ENCODE measurements around the gene FAM240A.
"Not testable (repeated sequence)": the region's sequence is repeated elsewhere in the genome, so short reads cannot be mapped to it uniquely, and the experiment has no call there.

Gene FAM240A

GRCh38 chr3:46586738-46587246, 25.5 kb upstream of the FAM240A start:
- no peak for DNase-seq (ENCODE audit: low read depth in 2 of 2)

DNA sequence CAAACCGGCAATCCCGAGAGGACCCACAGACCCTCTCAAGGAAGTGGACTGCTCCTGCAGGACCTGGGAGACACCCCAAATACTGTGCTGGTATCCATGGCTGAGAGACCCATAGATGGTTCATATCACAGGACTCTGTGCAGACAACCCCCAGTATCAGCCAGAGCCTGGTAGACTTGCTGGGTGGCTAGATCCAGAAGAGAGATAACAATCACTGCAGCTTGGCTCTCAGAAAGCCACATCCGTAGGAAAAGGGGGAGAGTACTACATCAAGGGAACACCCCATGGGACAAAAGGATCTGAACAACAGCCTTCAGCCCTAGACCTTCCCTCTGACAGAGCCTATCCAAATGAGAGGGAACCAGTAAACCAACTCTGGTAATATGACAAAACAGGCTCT, 25.1 kb upstream of the FAM240A start:
- DNase-seq (ENCODE audit: low read depth in 2 of 2) = not testable (repeated sequence)

GRCh38 chr3:46593274-46593862, 19.0 kb upstream of the FAM240A start:
- DNase-seq (ENCODE audit: low read depth in 2 of 2) = no peak

GRCh38 chr3:46593979-46594378, 18.3 kb upstream of the FAM240A start:
- DNase-seq (ENCODE audit: low read depth in 2 of 2) = no peak

- no peak for DNase-seq (ENCODE audit: low read depth in 2 of 2)
Measured at GRCh38 chr3:46594723-46595122, 17.6 kb upstream of the FAM240A start.

- DNase-seq (ENCODE audit: low read depth in 2 of 2) = no peak
Measured at GRCh38 chr3:46595819-46596314, 16.5 kb upstream of the FAM240A start.

DNA sequence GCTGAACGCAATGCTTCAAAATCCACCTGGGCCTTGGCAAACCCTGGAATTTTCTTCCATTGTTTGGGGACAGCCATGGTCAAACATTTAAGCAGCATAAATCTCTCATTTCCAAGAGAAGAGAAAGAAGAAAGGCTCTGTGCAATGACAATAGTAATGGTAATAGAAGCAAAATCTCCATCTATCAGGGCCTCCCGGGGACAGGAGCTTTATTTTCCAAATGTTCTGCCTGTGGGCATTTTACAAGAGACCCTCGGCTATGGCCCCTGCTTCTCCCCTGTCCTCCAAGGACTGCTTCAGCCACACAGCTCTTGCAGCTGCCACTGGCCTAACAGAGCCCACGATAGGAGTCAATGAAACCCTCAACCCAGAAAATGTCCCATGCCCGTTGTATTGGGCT, 12.7 kb upstream of the FAM240A start:
- DNase-seq (ENCODE audit: low read depth in 2 of 2) = no peak

DNA sequence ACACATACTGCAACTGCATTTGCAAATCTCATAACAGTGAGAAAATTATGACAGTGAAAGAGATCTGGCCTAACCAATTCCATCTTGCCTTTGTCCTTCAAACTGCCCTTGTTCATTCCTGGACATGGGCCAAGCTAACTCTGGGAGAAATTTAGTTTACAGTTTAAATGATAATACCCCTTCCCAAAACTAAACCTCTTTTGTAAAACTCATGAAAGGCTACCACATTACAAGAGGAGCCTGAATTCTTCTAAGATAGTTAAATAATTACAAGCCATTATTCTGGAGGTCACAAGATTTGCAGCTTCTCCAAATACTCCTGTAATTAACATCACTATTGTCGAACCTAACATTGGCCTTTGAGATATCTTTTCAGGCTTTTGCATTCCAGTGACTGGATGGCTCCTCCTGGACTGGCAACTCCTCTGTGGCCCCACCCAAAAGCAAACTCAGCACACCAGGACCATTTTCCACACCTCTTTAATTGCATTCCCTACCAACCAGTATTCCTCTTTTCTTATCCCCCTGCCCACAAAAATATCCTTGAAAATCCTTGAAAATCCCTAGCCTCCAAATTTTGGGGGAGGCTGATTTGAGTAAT, 8.8 kb upstream of the FAM240A start:
- DNase-seq (ENCODE audit: low read depth in 2 of 2) = no peak

GRCh38 chr3:46604127-46604526, 8.2 kb upstream of the FAM240A start:
- DNase-seq (ENCODE audit: low read depth in 2 of 2) = no peak

- DNase-seq (ENCODE audit: low read depth in 2 of 2) = no peak
Measured at GRCh38 chr3:46607603-46608028, 4.7 kb upstream of the FAM240A start.

DNA sequence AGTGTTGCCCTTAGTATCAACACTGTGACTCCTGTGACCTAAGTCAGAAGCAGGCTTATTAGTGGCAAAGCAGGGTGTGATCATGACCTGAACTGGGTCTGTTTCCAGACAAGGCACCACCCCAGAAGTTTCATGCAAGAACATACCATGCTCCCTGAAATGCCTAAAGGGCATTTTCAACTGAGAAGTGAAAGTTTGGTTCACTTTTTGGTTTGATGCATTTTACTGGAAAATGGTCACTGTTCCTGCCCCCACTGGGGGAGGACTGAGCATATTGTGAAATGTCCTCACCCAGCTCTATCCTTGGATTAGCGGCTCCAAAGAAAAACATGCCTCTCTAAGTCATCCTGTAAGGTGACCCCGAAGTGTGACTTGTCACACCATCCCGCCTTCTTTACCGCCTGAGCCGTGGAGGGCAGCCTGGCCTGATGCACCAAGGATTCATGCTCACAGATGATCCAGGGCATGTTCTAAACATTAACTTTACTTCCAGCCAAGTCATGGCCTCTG, 3.1 kb upstream of the FAM240A start:
- DNase-seq (ENCODE audit: low read depth in 2 of 2) = no peak

GRCh38 chr3:46609944-46610722, 2.2 kb upstream of the FAM240A start:
- no peak for DNase-seq (ENCODE audit: low read depth in 2 of 2)

DNA sequence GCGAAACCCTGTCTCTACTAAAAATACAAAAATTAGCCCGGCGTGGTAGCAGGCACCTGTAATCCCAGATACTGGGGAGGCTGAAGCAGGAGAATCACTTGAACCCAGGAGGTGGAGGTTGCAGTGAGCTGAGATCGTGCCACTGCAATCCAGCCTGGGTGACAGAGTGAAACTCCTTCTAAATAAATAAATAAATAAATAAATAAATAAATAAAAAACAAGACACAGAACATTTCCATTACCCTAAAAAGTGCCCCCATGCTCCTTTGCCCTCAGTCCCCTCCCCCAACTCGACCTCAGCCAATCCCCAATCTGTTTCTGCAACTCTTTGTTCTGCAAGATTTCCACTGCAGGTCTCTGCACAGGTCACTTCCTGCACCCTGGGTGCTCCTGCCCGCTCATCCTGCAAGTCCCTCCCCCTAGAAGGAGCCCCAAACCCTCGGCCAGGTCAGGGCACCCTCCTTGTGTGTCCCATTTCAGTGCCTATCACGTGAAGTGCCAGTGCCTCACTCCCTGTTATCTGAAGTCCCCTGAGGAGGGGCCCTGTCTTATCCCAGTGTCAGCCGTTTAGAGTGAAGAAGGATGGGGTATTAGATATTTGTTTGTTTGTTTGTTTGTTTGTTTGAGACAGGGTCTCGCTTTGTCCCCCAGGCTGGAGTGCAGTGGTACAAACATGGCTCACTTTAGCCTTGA, 1.1 kb downstream of the FAM240A start:
- DNase-seq (ENCODE audit: low read depth in 2 of 2) = no peak

GRCh38 chr3:46614431-46614830, 2.1 kb downstream of the FAM240A start:
- DNase-seq (ENCODE audit: low read depth in 2 of 2) = no peak

GRCh38 chr3:46615050-46615775, 2.9 kb downstream of the FAM240A start:
- no peak for DNase-seq (ENCODE audit: low read depth in 2 of 2)

DNA sequence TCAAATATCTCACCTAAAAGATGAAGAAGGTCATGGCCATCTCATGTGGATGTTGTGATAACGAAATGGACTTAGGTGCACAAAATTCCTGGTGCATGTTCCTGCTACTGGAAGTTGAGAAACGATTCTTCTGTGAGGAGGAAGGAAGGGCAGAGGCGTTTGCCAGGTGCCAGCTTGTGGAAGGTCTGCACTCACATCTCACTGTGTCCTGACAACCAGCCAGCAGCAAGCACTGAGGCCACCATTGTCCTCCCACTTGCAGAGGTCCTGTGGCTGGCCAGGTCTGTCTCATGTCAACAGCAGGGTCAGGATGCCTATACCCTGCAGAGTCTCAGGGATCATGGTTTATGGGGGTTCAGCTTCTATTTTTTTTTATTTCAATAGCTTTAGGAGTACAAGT, 3.7 kb downstream of the FAM240A start:
- DNase-seq (ENCODE audit: low read depth in 2 of 2) = no peak

DNA sequence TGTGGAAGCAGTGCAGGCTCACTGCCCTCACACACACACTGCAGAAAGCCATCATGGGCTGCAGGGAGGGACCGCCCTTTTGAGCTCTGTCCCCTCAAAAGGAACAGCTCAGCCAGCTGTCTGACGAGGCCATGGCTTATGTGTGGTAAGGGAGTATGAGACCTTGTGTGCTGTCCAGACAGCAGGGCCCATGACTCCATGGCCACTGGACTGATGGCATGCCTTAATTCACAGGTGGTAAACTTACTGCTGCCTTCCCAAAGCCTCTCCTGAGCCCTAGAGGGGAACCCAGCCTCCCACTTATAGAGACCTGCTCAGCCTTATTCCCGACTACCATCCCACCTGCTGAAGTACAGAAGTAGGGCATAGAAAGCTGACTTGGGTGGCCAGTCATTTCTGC, 5.6 kb downstream of the FAM240A start:
- DNase-seq (ENCODE audit: low read depth in 2 of 2) = no peak

GRCh38 chr3:46619845-46620778, 7.8 kb downstream of the FAM240A start:
- no peak for DNase-seq (ENCODE audit: low read depth in 2 of 2)

DNA sequence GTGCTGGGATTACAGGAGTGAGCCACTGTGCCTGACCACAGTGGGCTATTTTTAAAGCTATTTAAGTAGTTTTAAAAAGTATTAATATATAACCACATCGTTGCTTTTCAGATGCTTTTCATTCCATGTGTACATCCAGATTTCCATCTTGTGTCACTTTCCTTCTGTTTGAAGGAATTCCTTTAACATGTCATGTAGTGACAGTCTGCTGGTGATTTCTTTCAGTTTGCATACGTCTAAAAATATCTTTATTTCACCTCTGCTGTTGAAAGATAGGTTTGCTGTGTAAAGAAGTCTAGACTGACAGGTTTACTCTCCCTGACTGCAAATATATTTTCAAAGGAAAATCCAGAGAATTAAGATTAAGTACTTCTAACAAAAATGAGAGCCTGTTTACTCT, 12.2 kb downstream of the FAM240A start:
- DNase-seq (ENCODE audit: low read depth in 2 of 2) = no peak

- DNase-seq (ENCODE audit: low read depth in 2 of 2) = no peak
Measured at GRCh38 chr3:46624975-46625490, 12.7 kb downstream of the FAM240A start.
